Measurements from ENCODE around the gene JPH3.

GRCh38 chr16:87696726-87697125 is 94.4 kb downstream of the JPH3 start:
- TF ChIP-seq, protein P1, sequence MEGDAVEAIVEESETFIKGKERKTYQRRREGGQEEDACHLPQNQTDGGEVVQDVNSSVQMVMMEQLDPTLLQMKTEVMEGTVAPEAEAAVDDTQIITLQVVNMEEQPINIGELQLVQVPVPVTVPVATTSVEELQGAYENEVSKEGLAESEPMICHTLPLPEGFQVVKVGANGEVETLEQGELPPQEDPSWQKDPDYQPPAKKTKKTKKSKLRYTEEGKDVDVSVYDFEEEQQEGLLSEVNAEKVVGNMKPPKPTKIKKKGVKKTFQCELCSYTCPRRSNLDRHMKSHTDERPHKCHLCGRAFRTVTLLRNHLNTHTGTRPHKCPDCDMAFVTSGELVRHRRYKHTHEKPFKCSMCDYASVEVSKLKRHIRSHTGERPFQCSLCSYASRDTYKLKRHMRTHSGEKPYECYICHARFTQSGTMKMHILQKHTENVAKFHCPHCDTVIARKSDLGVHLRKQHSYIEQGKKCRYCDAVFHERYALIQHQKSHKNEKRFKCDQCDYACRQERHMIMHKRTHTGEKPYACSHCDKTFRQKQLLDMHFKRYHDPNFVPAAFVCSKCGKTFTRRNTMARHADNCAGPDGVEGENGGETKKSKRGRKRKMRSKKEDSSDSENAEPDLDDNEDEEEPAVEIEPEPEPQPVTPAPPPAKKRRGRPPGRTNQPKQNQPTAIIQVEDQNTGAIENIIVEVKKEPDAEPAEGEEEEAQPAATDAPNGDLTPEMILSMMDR (IDR thresholded peaks at IDR 0.05 in 4 of 5, conservative IDR thresholded peaks at IDR 0.05 in 1 of 5), result no peak
- no peak for TF ChIP-seq POLR2A (IDR thresholded peaks at IDR 0.05)
